Middle frontal gyrus (tissue), 1 donor: Measurements from ENCODE around the gene CFAP45.
A peak's percentile ranks its signal among the peaks of the same experiment; 100 is the strongest.

ENCODE experiments used
- DNase-seq: peaks from one replicate; pipeline ENCODE4 v3.0.0-alpha.2; 2015; ENCODE audit warnings: low spot score; ENCODE audit errors: extremely low spot score

Gene CFAP45

DNA sequence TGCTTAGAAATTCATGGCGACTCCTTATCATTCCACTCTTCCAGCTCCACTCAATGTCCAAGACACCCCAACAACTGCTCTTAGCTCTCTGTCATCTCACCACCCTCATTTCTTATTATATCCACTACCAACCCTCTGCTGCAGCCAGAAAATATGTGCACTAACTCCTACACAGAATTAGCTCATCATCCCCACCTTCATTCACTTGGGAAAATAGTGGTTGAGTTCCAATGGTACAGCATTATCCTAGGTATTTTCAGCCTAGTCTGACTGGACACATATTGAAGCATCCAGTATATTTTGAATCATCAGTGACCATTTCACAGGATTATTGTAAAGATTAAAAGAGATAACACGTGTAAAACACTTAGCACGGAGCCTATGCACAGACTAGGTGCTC lies 20.8 kb downstream of the CFAP45 start:
- no peak for DNase-seq

DNA sequence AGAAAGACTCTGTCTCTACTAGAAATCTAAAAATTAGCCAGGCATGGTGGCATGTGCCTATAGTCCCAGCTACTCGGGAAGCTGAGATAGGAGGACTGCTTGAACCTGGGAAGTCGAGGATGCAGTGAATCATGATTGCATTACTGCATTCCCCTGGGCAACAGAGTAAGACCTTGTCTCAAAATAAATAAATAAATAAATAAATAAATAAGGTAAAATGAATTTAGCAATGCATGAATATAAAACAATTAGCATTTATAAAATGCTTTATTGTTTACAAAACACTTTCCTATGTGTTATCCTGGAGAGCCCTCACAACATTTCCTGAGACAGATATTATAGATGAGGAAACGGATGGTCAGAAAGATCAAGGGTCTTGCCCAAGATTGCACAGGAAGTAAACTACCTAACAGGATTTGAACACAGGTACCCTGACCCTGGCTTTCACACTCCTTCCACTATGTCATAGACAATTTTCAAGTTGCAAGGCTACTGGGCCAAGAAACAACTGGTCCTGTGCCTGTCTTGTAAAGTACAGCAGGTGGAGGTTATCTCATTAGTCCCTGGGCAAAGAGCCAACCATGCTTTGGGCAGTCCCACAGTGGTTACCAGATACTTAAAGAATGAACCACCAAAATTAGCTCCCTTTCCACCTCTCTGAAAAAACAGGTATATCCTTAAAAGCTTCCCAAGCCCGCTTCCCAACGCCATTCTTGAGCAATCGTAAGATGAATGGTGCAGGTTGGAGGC lies 22.1 kb downstream of the CFAP45 start:
- DNase-seq, result no peak

DNA sequence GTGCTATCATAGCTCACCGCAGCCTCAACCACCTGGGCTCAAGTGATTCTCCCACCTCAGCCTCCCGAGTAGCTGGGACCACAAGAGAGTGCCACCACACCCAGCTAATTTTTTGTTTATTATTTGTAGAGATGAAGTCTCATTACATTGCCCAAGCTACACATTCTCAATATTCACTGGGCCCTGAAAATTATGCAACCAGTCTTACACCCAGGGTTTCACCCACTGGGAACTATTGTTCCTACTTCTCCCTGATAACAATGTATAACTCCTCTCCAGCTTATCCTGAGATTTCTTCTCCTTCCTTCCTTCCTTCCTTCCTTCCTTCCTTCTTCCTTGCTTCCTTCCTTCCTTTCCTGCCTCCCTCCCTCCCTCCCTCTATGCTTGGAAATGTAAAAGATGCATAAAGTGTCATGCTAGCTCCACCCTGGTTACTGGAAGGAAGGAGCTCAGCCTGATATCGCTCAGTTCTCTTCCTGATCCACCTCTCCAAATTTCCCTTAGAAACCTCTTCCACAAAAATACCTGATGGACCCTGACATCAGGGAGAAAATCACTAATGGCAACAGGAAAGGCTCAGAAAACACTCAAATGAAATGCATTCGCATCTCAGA lies 26.3 kb downstream of the CFAP45 start:
- DNase-seq, result no peak

DNA sequence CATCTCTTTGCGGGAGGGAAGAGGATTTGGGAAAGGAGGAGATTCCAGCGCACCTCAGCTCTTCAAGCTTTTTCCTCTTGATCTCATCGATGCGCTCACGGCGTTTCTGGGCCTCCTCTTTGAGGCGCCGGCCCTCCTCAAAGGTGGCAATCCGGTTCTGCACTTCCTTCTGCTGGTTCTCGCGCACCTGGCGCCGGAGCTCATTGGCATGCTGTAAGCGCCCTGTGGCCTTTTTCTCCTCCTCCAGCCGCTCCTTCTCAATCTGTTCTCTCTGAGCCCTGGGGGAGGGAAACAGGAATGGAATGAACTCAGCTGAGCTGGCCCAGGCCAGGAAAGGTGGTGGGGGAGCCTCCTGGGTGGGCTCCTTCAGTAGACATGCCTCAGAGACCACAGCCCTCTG lies 27.1 kb downstream of the CFAP45 start:
- no peak for DNase-seq

DNA sequence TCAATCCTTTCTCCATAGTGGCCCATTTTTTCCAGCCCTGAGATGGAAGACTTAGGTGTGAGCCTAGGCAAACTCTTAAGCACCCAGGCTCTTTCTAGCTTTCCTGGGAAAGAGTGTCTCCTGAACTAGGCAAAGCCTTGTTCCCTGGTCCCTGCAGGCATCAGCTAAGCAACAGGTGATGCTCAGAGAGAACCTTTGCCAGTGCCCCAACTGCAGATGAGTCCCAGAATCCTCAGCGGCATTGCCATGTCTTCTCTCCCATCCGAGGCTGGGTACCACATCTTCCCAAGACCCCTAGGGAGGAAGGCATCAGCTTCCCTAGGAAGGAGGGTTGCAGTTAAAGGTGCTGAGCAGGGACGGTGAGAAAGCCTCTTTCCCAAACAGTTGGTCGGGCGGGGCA lies 29.3 kb downstream of the CFAP45 start:
- no peak for DNase-seq

DNA sequence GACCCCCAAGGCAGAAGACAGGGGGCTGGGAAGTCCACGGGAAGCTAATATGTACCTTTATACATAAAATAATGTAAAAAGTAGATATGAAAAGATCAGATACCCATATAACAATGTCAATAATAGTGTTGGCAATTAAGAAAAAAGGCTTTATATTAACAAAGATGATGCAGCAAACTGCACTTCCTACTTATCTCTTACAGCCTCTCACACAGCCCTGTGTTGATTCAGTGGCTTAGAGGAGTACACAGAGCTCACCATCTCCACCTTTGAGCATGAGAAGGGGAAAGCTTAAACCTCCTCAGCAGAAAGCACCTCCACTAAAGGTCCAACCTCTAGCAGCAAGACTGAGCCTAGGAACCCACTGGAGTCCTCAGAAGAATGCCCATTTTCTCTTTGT lies 30.4 kb downstream of the CFAP45 start:
- no peak for DNase-seq

DNA sequence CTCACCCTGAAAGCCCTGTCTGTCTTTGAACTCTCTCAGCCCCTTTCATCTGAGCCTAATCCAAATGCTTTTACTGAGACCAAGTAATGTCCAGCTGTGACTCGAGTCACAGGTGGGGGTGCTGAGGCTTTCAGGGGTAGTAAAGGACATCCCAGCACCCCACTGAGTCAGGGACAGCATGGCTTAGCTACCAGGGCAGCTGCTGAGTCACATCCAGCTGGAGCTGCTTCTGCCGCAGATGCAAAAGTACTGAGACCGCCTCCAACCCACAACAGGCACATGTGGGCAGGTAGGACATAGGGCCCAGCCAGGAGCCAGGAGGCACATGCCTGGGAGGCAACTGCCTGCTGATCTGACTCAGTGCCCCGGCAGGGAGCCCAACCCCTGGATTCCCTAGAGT lies 30.8 kb downstream of the CFAP45 start:
- no peak for DNase-seq

DNA sequence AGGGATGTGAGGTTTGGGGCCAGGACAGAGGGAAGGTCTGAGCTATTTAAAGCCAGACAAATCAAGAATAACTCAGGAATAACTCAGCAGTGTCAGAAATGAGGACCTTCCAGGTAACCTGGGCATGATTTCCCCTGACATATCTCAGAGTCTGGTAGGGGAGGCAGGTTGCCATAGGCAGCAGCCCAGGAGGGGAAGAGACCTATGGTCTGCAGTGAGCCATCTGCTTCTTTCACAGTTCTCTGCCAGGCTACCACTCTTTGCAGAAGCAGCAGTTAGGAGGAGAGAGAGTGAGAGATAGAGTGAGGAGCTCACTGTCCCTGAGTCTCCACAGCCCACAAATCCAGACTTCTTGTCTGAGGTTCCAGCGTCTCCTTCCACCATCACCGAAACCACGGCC lies 31.2 kb downstream of the CFAP45 start:
- no peak for DNase-seq

DNA sequence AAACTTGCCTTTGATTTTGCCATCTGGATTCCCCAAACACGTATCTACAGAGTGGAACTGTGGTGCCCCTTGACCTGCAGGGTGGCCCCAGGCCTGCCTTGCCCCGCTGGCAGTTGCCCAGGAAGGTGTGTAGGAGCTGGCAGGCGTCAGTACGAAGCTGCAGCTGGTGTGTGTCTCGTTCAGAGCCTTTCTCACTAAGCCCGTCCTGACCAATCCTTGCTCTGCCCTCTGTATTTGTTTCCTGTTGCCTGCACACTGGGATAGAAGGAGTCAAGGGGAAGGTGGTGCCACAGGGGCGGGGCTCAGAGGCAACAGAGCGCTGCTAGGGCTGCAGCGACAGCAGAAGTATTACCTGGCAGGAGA lies 32.3 kb downstream of the CFAP45 start:
- DNase-seq, result no peak

DNA sequence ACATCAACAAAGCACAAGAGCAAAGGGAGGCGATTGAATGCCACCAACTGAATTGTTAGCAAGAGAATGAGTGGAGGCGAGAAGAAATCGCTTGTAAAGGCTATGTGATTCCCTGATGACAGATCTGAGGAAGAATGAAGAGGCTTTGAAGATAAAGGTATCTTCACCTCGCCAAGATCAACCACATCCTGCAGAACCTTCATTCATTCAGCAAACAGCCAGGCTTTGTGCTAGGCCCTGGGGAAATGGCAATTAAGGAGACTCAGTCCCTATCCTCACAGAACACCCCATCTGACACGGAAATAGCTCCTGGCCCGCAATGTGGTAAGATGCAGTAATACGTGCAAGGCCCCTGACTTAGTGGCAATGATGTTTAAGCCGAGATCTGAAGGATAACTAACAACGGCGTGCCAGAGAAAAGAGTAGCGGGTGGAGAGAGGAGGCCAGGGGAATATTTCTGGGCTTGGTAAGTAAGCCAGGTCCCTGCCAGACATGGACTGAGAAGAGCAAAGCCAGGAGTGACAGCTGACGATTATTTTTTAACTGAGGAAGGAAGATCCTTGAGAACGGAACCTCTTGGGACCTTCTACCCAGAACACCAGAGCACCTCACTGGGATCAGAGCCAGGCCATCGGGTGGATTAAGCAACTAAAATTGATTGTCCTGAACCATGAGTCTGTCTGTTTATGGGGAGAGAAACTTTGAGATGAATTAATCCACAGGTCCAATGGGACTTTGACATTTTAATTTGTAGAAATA lies 32.9 kb downstream of the CFAP45 start:
- no peak for DNase-seq

DNA sequence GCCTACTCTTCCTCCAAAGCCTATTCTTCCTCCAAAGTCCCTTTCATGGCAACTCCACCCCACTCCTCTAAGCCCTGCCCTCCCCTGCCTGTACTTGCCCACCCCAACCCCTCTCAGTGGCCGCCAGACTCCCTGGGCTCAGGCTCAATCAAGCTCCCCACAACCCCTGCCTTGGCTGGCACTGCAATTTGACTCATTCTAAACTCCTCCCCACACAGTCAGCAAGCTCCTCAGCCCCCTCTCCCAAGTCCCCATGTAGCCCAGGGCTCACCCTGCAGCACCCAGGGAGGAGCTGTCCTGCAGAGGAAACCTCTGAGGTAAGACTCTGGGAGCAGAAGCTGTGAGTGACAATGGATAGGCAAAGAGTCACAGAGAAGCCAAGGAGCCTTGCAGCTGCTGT lies 33.9 kb downstream of the CFAP45 start:
- no peak for DNase-seq

DNA sequence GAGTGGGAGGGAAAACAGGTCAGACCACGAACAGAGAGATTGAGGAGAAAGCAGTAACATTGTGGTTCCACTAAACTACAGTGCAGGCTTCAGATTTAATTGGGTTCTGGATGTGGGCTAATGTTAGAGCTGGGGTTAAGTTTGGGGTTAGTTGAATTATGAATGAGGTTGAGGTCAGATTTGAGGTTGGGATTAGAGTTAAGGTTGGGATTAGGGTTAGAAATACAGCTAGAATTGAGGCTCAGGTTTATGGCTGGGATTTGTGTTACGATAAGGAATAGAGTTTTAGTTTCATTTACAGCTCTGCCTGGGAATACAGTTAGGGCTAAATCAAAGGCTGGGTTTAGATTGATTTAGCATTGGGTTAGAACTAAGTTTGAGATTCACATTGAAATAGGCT lies 35.7 kb downstream of the CFAP45 start:
- DNase-seq, result no peak

DNA sequence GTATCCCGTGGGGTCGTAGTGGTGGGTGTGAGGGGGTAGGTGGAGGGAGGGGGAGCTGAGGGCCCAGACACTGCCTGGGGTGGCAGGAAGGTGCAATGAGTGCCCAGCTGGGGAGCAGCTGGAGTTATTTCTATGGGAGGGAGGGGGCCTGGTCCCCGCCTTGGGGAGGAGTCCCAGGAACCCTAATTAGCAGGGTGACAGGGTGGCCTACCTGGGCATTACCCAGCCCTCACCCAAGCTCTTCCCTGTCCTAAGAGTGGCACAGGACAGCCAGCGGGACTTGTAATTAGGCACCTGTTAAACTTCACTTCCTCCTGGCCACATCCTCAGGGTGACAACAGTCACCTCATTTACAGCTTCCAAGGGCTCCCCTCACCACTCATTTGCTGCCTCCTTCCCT lies 37.4 kb downstream of the CFAP45 start, which contains the start of gene VSIG8:
Gene VSIG8, minus strand, starts transcription at position 101 of the 400 bp plus-strand sequence. CDS start 136 bp downstream, outside the sequence.
- DNase-seq, result no peak

DNA sequence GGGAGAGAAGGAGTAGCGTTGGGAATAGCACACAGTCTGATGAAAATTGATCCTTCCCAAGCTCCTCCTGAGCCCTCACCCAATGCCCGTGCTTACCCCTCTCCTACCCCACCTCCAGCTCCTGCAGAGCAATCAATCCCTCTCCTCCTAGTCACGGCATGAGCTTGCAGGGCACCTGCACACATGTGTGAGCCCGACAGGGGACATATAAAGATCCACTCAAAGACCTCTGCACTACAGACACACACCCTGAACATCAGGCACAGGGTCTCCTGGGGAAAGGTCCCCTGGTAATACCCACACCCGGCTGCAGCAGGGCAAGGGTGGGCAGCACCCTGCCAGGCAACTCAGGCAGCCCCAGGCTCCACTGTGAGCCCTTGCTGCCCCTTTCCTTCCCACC lies 37.9 kb downstream of the CFAP45 start:
- DNase-seq, result no peak

DNA sequence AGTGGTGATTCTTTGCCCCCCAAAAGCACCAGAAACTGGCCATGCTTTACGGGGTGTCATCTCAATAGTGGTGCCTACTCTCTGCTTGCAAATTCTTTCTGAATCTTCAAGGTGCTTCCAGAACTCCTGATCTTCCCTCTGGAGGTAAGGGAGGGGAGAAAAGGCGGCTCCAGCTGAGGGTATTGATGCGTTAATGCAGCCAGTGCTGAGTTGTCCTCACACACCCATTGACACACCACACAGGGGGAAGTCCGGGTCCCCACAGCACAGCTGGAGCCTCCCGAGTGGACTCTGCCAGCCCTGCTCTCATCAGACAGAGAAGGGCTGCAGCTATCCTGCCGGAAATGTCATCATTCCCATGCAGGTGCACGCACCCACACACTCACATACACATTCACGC lies 38.7 kb downstream of the CFAP45 start:
- DNase-seq, result no peak

DNA sequence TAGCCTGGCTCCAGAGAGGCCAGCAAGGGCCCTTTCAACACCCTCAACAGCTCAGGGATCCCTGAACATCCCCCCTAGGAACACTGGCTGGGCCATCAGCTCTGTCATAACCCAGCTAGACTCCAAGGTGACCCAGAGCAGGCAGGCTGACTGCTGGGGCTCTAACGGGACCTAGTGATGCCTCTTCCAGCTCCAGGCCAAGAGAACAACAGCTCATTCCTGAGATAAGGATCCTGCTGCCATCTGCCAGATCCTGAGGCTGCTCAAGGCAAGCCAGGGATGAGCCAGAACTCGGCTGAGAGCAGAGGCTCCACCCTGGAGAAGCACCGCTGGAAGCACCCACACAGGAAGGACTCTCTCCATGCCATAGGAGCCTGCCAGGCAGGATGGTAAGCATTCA lies 39.5 kb downstream of the CFAP45 start:
- DNase-seq, result no peak

DNA sequence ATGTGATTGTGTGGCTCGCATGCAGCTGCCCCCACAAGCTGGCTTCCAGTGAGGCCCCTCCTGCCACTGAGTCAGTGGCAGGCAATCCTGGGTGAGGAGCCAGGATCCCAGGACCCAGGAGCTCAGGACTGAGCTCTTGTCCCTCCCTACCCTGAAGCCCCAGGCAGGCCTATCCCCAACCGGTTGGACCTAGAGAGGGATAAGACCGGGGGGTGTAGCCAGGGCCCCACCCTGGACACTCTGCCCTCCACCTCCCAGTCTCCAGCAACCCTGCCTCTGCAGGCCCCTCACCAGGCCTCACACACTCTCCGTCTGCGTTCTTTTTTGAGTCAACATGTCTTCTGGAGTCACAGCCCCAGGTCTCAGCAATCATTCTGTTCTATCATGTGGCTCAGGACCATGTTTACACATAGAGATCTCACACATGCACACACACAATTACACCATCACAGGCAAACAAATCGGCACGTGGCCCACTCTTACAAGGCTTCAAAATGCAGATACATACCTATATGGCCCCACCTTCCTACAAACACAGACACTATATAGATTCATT lies 40.1 kb downstream of the CFAP45 start:
- DNase-seq, result no peak

DNA sequence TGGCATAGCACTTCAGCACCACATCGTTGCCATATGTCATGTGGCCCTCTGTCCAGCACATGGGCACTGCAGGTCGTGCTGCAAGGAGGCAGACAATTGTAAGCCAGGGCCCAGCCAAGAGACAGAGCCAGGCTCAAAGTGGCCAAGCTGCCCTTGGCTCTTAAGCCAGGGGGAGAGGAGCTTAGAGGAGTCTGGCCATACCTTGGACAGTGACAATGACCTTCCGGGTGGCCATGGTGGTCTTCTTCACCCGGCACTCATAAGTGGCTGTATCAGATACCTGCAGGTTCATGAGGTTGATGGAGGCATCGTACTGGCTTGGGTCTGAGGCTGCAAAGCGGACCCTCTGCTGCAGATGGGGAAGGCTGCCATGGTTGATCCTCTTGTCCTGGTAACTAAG lies 42.1 kb downstream of the CFAP45 start:
- no peak for DNase-seq

DNA sequence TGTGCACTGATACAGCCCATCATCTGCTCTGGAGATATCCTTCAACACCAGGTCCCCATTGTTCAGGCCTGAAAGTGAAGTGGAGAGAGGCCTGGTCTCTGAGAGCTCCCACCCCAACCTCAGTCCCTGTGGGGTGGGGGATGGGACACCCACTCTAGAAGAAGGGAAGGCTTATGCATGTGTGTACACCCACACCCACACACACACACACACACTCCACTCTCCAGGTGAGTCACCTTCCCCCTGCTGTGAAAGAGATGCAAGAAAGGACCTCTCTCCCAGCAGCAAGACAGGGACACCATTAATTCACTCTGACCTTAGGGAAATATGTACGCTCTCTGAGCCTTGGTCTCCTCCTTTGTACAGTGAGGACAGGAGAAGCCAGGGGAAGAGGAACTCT lies 43.4 kb downstream of the CFAP45 start:
- DNase-seq, result no peak

DNA sequence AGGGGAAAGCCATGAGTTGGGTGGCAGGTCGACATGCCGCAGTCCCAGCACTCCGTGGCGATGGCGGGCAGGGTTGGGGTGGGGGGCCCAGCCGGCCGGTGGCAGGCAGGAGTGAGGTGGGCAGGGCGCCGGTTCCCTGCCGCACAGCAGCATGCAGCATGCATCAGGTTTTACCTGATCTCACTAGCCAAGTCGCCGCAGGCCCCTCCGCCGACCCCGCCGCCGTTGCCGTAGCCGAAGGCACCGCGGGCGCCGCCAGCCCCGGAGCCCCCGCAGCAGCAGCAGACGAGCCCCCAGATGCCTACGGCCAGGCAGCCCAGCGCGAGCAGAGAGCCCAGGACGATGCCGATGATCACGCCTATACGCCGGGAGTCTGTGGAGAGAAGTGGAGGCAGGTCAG lies 44.3 kb downstream of the CFAP45 start:
- DNase-seq, result no peak

DNA sequence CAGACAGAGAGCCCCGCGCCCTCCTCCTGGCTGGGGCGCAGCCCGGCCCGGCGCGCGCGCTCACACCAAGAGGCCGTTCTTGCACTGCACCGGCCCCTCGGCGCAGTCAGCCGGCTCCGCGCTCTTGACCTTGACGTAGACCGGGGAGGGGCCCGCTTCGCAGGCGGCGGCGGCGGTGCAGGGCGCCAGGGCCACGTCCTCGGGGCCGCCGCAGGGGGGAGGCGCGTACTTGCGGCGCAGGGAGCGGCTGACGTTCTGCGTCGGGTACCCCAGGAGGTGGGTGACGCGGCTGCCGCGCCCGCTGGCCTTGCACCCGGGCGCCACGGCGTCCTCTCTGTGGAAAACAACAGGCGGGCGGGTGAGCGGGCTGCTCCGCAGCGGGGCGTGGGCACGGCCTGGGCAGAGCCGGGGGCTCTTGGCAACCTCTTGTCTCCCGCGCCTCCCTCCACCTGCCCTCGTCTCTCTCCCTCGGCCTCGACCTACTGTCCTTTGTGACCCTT lies 45.2 kb downstream of the CFAP45 start:
- DNase-seq, result peak; percentile 49

DNA sequence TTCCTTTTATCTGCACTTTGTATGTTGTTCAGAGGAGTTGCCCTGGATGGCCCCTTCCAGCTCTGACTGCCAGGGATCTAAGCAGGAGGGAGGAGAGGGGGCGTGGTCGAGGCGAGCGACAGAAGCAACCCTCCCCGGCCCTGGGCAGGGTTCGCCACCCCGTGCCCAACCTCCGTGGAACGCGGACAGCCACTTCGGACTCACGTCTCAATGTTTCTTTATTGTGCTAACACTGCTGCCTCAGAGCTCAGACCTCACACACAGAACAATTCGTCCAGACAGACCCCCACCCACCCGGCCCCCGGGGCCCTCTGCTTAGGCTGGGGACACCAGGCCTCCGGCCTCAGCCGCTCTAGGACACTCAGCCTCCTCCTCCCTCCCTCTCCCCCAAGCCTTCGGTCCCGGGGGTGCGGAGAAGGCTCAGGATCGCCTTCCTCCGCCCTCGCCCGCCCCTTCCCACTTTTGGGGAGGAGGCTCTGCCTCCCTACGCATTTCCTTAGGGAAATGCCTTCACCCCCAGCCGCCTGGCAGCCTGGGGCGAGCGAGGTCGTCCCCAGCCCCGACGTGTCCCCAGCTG lies 45.8 kb downstream of the CFAP45 start:
- DNase-seq, result no peak
